Panc1 (cell line): ENCODE data around the gene BTBD1. TPM values are rescaled to one million over a fixed set of nuclear protein-coding genes. Genes with fewer than 3 reads are reported as not detected.

Experiments used
- ATAC-seq: fragments of 200-7000 bp; cut with Tn5 transposase; 2 replicates; pipeline ENCODE4 v1.9.1; 2020; ENCODE audit warnings: mild to moderate bottlenecking, moderate library complexity
- BruUV-seq: library from RNA; stranded (reverse); fragments of 400-500 nt; replicated peaks from 2 replicates; lab custom pipeline; 2021; lab: Mats Ljungman, UMichigan
- CTCF ChIA-PET: fragments of 300-600 bp; sonication (Branson Sonifier 250); formaldehyde crosslinking; loops from one replicate; lab custom pipeline; 2022; ENCODE audit warnings: antibody characterized with exemption; lab: Charles Lee
- POLR2A ChIA-PET: fragments of 300-600 bp; sonication (Branson Sonifier 250); formaldehyde crosslinking; loops from one replicate; lab custom pipeline; 2022; ENCODE audit warnings: antibody characterized with exemption; lab: Charles Lee
- DNase-seq: peaks from one replicate; pipeline ENCODE4 v3.0.0-alpha.2; 2010; ENCODE audit warnings: low read depth, low spot score
- H3K27ac ChIP-seq: 2 replicates; pipeline ENCODE4 v1.5.1; 2011; ENCODE audit warnings: mild to moderate bottlenecking, low read length, inconsistent platforms
- H3K27me3 ChIP-seq: fragments of 200-500 bp; sonication (Bioruptor generic); 2 replicates; pipeline ENCODE4 v1.6.0; 2014; ENCODE audit warnings: low read length, inconsistent platforms; ENCODE audit not compliant: control insufficient read depth, insufficient read depth
- H3K36me3 ChIP-seq: fragments of 200-500 bp; sonication (Bioruptor generic); 2 replicates; pipeline ENCODE4 v1.5.1; 2014; ENCODE audit warnings: inconsistent platforms, mild to moderate bottlenecking, low read length, moderate library complexity; ENCODE audit not compliant: control insufficient read depth, insufficient read depth
- H3K4me1 ChIP-seq: 2 replicates; pipeline ENCODE4 v1.5.1; 2011; ENCODE audit warnings: inconsistent platforms, mild to moderate bottlenecking, low read length, moderate library complexity; ENCODE audit not compliant: control insufficient read depth, insufficient read depth
- H3K4me3 ChIP-seq, 2 experiments: 2 replicates each; pipeline ENCODE4 v1.5.1; 2011 to 2012; ENCODE audit warnings: low read depth in 2 of 2, low read length in 2 of 2, mild to moderate bottlenecking in 2 of 2, inconsistent platforms in 1 of 2, moderate library complexity in 1 of 2
- H3K9me3 ChIP-seq: fragments of 200-500 bp; sonication (Bioruptor generic); 2 replicates; pipeline ENCODE4 v1.5.1; 2014; ENCODE audit warnings: low read depth, mild to moderate bottlenecking, inconsistent platforms, low read length, moderate library complexity; ENCODE audit not compliant: control insufficient read depth, insufficient read depth
- POLR2AphosphoS5 ChIP-seq: IDR thresholded peaks from 2 replicates; pipeline ENCODE4 v1.6.1; 2012; ENCODE audit warnings: mild to moderate bottlenecking, low read depth, low read length, moderate library complexity
- SIN3A ChIP-seq: IDR thresholded peaks from 2 replicates; pipeline ENCODE4 v1.6.1; 2012; ENCODE audit warnings: low read depth, mild to moderate bottlenecking, low read length, moderate library complexity, borderline replicate concordance; ENCODE audit not compliant: insufficient read depth
- TCF7L2 ChIP-seq: IDR thresholded peaks from 2 replicates; pipeline ENCODE4 v1.6.1; 2011; ENCODE audit warnings: mild to moderate bottlenecking, low read depth, low read length, inconsistent platforms
- in situ Hi-C: cut with HindIII; loops from 2 replicates; pipeline ENCODE4 v1.10.0; 2016; ENCODE audit warnings: low sequenced_read_pairs, low pct_unique_long_range_greater_than_20kb
- intact Hi-C: fragments of 100-400 bp; cut with micrococcal nuclease; formaldehyde crosslinking; loops from one replicate; pipeline ENCODE4 v1.10.0; 2022; ENCODE audit not compliant: unreplicated experiment
- total RNA-seq: library from RNA; stranded (reverse); gene quantifications from one replicate; pipeline ENCODE4 v1.2.1, GENCODE V29; 2021; ENCODE audit not compliant: unreplicated experiment
- TF ChIP-seq, protein P1 (sequence below): fragments of 450-650 bp; IDR thresholded peaks from 2 replicates; pipeline ENCODE4 v1.5.1; 2017; ENCODE audit warnings: mild to moderate bottlenecking
- TF ChIP-seq, protein P2 (sequence below), 2 experiments: IDR thresholded peaks; 2 replicates each; pipeline ENCODE4 v1.6.1; 2011 to 2012; ENCODE audit warnings: low read depth in 2 of 2, control low read depth in 1 of 2, low read length in 1 of 2, mild to moderate bottlenecking in 1 of 2, moderate library complexity in 1 of 2; ENCODE audit not compliant: insufficient read depth in 1 of 2

The BTBD1 gene
- total RNA-seq, 1 experiment from 2014 or later: 88.4 TPM

DNA sequence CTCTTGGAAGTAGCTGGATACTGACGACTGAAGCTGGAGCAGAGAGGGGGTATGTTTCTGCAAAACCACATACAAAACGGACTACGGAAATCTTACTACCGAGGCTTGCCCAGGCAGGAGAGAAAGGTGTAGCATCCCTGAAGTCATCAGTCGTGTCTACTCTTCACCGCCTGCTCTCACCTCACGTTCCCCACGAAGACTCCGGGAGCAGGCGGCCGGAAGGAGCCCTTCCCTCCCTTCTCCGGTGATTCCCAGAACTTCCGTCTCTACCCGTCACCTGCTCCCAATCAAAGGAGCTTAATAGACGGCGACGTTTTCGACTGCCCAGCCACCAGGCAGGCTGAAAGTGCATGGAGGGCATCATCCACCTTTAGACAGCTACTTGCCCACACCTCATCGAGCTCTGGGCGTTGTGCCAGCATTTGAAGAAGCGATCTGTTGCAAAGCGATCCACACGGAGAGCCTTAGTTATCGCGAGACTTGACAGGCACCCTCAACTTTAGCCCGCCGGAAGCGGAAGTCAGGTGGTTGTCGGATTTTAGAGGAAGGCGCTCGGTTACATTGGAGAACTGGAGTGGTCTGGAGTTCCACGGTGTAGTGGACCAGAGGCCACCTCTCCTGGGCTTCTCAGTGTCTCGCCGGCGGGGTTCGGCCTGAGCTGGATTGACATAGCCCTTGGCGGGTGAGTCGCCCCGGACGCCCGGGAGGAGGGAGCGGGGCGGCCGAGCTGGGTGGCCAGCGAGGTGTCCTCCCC is 81.2 kb downstream of the BTBD1 start, which contains the start of gene RAMAC:
Gene RAMAC, plus strand, starts transcription at position 523 of the 754 bp plus-strand sequence. CDS start 2,809 bp downstream, outside the sequence.
- peak; percentile 93 for TF ChIP-seq POLR2AphosphoS5
- no peak; the same call in 1 of the 2 replicates for TF ChIP-seq TCF7L2
- TF ChIP-seq, protein P1, sequence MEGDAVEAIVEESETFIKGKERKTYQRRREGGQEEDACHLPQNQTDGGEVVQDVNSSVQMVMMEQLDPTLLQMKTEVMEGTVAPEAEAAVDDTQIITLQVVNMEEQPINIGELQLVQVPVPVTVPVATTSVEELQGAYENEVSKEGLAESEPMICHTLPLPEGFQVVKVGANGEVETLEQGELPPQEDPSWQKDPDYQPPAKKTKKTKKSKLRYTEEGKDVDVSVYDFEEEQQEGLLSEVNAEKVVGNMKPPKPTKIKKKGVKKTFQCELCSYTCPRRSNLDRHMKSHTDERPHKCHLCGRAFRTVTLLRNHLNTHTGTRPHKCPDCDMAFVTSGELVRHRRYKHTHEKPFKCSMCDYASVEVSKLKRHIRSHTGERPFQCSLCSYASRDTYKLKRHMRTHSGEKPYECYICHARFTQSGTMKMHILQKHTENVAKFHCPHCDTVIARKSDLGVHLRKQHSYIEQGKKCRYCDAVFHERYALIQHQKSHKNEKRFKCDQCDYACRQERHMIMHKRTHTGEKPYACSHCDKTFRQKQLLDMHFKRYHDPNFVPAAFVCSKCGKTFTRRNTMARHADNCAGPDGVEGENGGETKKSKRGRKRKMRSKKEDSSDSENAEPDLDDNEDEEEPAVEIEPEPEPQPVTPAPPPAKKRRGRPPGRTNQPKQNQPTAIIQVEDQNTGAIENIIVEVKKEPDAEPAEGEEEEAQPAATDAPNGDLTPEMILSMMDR: no peak
- TF ChIP-seq, protein P2, sequence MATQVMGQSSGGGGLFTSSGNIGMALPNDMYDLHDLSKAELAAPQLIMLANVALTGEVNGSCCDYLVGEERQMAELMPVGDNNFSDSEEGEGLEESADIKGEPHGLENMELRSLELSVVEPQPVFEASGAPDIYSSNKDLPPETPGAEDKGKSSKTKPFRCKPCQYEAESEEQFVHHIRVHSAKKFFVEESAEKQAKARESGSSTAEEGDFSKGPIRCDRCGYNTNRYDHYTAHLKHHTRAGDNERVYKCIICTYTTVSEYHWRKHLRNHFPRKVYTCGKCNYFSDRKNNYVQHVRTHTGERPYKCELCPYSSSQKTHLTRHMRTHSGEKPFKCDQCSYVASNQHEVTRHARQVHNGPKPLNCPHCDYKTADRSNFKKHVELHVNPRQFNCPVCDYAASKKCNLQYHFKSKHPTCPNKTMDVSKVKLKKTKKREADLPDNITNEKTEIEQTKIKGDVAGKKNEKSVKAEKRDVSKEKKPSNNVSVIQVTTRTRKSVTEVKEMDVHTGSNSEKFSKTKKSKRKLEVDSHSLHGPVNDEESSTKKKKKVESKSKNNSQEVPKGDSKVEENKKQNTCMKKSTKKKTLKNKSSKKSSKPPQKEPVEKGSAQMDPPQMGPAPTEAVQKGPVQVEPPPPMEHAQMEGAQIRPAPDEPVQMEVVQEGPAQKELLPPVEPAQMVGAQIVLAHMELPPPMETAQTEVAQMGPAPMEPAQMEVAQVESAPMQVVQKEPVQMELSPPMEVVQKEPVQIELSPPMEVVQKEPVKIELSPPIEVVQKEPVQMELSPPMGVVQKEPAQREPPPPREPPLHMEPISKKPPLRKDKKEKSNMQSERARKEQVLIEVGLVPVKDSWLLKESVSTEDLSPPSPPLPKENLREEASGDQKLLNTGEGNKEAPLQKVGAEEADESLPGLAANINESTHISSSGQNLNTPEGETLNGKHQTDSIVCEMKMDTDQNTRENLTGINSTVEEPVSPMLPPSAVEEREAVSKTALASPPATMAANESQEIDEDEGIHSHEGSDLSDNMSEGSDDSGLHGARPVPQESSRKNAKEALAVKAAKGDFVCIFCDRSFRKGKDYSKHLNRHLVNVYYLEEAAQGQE (IDR thresholded peaks at IDR 0.05; ENCODE audit: insufficient read depth in 1 of 2, low read depth in 2 of 2, low read length in 1 of 2): 0 out of 4 replicates have a peak, but pooled peaks of 1 of the 2 experiments have one; percentile 16
- TF ChIP-seq SIN3A: peak; percentile 87; the same call in 1 of the 2 replicates
- ChIA-PET CTCF (no interaction called here), POLR2A (interaction anchor here (0.7 kb wide), 1 partner anchor 176 kb away, joined by 3 read pairs; the partner anchor contains the start of gene WHAMM)
- peak; percentile 91 for DNase-seq
- in situ Hi-C loops (no loop called here), intact Hi-C loops (no loop called here)
- BruUV-seq: TSS peak; percentile 55
- H3K27me3 ChIP-seq: no peaks in the 10 kb centered on the region
- H3K27ac ChIP-seq: peak within 1 kb of the TSS; percentile 99
- H3K4me3 ChIP-seq: peak within 1 kb of the TSS; percentile 98 to 100
- peaks cover 13% of the 10 kb centered on the region for H3K36me3 ChIP-seq
- peak; percentile 99 for ATAC-seq
- no peaks in the 10 kb centered on the region for H3K9me3 ChIP-seq
- H3K4me1 ChIP-seq: peaks cover 5% of the 10 kb centered on the region

DNA sequence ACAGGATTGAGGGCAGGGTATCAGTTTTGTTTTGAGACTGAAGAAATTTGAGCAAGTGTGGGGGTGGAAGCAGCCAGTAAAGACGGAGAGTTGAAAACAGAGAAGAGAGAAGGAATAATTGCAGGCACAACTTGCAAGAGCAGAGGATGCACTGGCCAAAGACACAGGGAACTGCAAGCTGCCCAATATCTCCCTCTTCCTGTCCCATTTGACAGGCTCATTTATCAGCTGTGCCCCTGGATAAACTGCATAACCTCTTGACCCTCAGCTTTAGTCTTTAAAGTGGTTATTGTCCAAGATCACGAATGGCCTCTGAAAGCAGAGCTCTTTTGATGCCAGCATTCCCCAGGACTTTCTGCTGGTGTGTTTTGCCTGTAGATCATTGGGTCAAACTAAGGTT is 86.1 kb downstream of the BTBD1 start:
- Histone ChIP-seq H3K9me3 (no peaks in the 10 kb centered on the region), H3K36me3 (no peaks in the 10 kb centered on the region), H3K27me3 (no peaks in the 10 kb centered on the region), H3K4me3 (no peak overlapping the region), H3K27ac (no peak overlapping the region), H3K4me1 (peaks cover 5% of the 10 kb centered on the region)
- ATAC-seq (no peak), DNase-seq (no peak)
- ChIA-PET CTCF (no interaction called here), POLR2A (no interaction called here)
- in situ Hi-C loops (no loop called here), intact Hi-C loops (no loop called here)
- BruUV-seq: no TSS peak
- no peak for TF ChIP-seq TCF7L2
- TF ChIP-seq, protein P2 (IDR thresholded peaks at IDR 0.05; ENCODE audit: insufficient read depth in 1 of 2, low read depth in 2 of 2, low read length in 1 of 2): no peak
- TF ChIP-seq, protein P1: no peak
- no peak for TF ChIP-seq SIN3A
- TF ChIP-seq POLR2AphosphoS5: no peak
